Mesendoderm (in vitro differentiated cells): ENCODE results near the gene LRRC27.

Experiments
- DNase-seq: peaks from one replicate; pipeline ENCODE4 v3.0.0; 2013
- H2AK5ac ChIP-seq: 2 replicates; pipeline ENCODE4 v1.6.1; 2013; ENCODE audit warnings: low read length, inconsistent platforms
- H2BK120ac ChIP-seq: 2 replicates; pipeline ENCODE4 v1.6.1; 2013; ENCODE audit warnings: low read depth, mild to moderate bottlenecking, low read length, moderate library complexity, mixed read lengths
- H2BK15ac ChIP-seq: replicated peaks from 2 replicates; pipeline ENCODE4 v1.6.1; 2013; ENCODE audit warnings: low read depth, mild to moderate bottlenecking, moderate library complexity
- H2BK5ac ChIP-seq: 2 replicates; pipeline ENCODE4 v1.6.1; 2013; ENCODE audit warnings: low read length, inconsistent platforms
- H3K18ac ChIP-seq: 2 replicates; pipeline ENCODE4 v1.6.1; 2013; ENCODE audit warnings: mild to moderate bottlenecking, low read length, mixed read lengths
- H3K23ac ChIP-seq: one replicate; pipeline ENCODE4 v1.6.1; 2013; ENCODE audit warnings: low read length
- H3K27ac ChIP-seq: 2 replicates; pipeline ENCODE4 v1.5.1; 2013; ENCODE audit warnings: low read depth, mild to moderate bottlenecking, inconsistent platforms, low read length, moderate library complexity
- H3K27me3 ChIP-seq: 2 replicates; pipeline ENCODE4 v1.6.1; 2013; ENCODE audit warnings: low read length, control low read depth, mild to moderate bottlenecking, inconsistent platforms; ENCODE audit not compliant: insufficient read depth, poor library complexity
- H3K36me3 ChIP-seq: 2 replicates; pipeline ENCODE4 v1.6.1; 2013; ENCODE audit warnings: low read length, inconsistent platforms; ENCODE audit not compliant: control insufficient read depth, insufficient read depth
- H3K4ac ChIP-seq: one replicate; pipeline ENCODE4 v1.6.1; 2013; ENCODE audit warnings: low read depth, mild to moderate bottlenecking, low read length, moderate library complexity
- H3K4me1 ChIP-seq: 2 replicates; pipeline ENCODE4 v1.6.1; 2013; ENCODE audit warnings: low read depth, low read length, inconsistent platforms; ENCODE audit not compliant: control insufficient read depth
- H3K4me2 ChIP-seq: 2 replicates; pipeline ENCODE4 v1.6.1; 2013; ENCODE audit warnings: low read length
- H3K4me3 ChIP-seq: 2 replicates; pipeline ENCODE4 v1.5.1; 2013; ENCODE audit warnings: mild to moderate bottlenecking, low read length
- H3K56ac ChIP-seq: one replicate; pipeline ENCODE4 v1.6.1; 2013; ENCODE audit warnings: low read length
- H3K79me1 ChIP-seq: 2 replicates; pipeline ENCODE4 v1.6.1; 2013; ENCODE audit warnings: low read length, inconsistent platforms
- H3K79me2 ChIP-seq: 2 replicates; pipeline ENCODE4 v1.6.1; 2013; ENCODE audit warnings: mild to moderate bottlenecking, low read length; ENCODE audit not compliant: control insufficient read depth, insufficient read depth
- H3K9ac ChIP-seq: 2 replicates; pipeline ENCODE4 v1.6.1; 2013; ENCODE audit warnings: low read length, inconsistent platforms
- H4K5ac ChIP-seq: one replicate; pipeline ENCODE4 v1.6.1; 2013; ENCODE audit warnings: low read length
- H4K8ac ChIP-seq: one replicate; pipeline ENCODE4 v1.6.1; 2013; ENCODE audit warnings: low read depth, mild to moderate bottlenecking, control low read depth, low read length, moderate library complexity
- WGBS: extraction: QIAGEN DNeasy Blood & Tissue Kit; methylation state at CpG from one replicate; pipeline ENCODE4 v1.1.7; 2013; ENCODE audit warnings: low lambda C conversion rate, missing lambda C conversion rate; ENCODE audit not compliant: insufficient coverage; ENCODE audit errors: extremely low coverage; 5-methylcytosine and 5-hydroxymethylcytosine counted together

The LRRC27 gene

GRCh38 chr10:132397036-132397541, 65.1 kb downstream of the LRRC27 start, which contains the start of gene PWWP2B:
TSS of gene PWWP2B (plus strand) at chr10:132397200. CDS start at chr10:132397227, 27 bp downstream.
- peak within 1 kb of the TSS; percentile 40 for H3K4me3 ChIP-seq
- H3K18ac ChIP-seq: peak within 1 kb of the TSS; percentile 82
- peak within 1 kb of the TSS; percentile 66 for H4K8ac ChIP-seq
- WGBS: no CpG with 5 or more reads among the region's 86 CpGs
- no peak for DNase-seq
- no peak within 1 kb of the TSS for H2AK5ac ChIP-seq
- H3K23ac ChIP-seq: peak within 1 kb of the TSS; percentile 45
- peaks cover 3% of the 10 kb centered on the region for H3K79me1 ChIP-seq
- peak within 1 kb of the TSS; percentile 92 for H3K4ac ChIP-seq
- no peak within 1 kb of the TSS for H4K5ac ChIP-seq
- no peaks in the 10 kb centered on the region for H3K79me2 ChIP-seq
- no peak within 1 kb of the TSS for H3K27ac ChIP-seq
- H3K4me2 ChIP-seq: peak within 1 kb of the TSS; percentile 44
- H2BK120ac ChIP-seq: no peak within 1 kb of the TSS
- no peak within 1 kb of the TSS for H2BK15ac ChIP-seq
- peaks cover 3% of the 10 kb centered on the region for H3K4me1 ChIP-seq
- H3K56ac ChIP-seq: peak within 1 kb of the TSS; percentile 89
- H2BK5ac ChIP-seq: no peak within 1 kb of the TSS
- H3K9ac ChIP-seq: peak within 1 kb of the TSS; percentile 71
- no peaks in the 10 kb centered on the region for H3K27me3 ChIP-seq
- no peaks in the 10 kb centered on the region for H3K36me3 ChIP-seq

GRCh38 chr10:132397671-132398565, 65.9 kb downstream of the LRRC27 start:
- Histone ChIP-seq H2AK5ac (no peak overlapping the region), H3K27ac (no peak overlapping the region), H3K9ac (peak overlapping the region; percentile 64), H3K27me3 (no peaks in the 10 kb centered on the region), H3K79me1 (peaks cover 5% of the 10 kb centered on the region), H4K8ac (no peak overlapping the region), H3K36me3 (no peaks in the 10 kb centered on the region), H3K4me1 (peaks cover 3% of the 10 kb centered on the region), H3K4me3 (peak overlapping the region; percentile 19), H4K5ac (no peak overlapping the region), H2BK5ac (no peak overlapping the region), H3K18ac (peak overlapping the region; percentile 82), H3K79me2 (no peaks in the 10 kb centered on the region), H3K4ac (peak overlapping the region; percentile 11), H2BK120ac (no peak overlapping the region), H3K23ac (no peak overlapping the region), H3K56ac (peak overlapping the region; percentile 89), H2BK15ac (no peak overlapping the region), H3K4me2 (peak overlapping the region; percentile 35)
- DNase-seq: no peak
- no CpG with 5 or more reads among the region's 40 CpGs for WGBS

GRCh38 chr10:132398566-132398991, 66.6 kb downstream of the LRRC27 start:
- H2BK120ac ChIP-seq: no peak overlapping the region
- no peak overlapping the region for H4K8ac ChIP-seq
- peaks cover 3% of the 10 kb centered on the region for H3K4me1 ChIP-seq
- no peak overlapping the region for H3K4me2 ChIP-seq
- no peak overlapping the region for H3K4ac ChIP-seq
- no peaks in the 10 kb centered on the region for H3K27me3 ChIP-seq
- peak overlapping the region; percentile 89 for H3K56ac ChIP-seq
- no peak overlapping the region for H2BK5ac ChIP-seq
- H2AK5ac ChIP-seq: no peak overlapping the region
- no peak overlapping the region for H3K27ac ChIP-seq
- H3K23ac ChIP-seq: no peak overlapping the region
- H3K36me3 ChIP-seq: no peaks in the 10 kb centered on the region
- peaks cover 5% of the 10 kb centered on the region for H3K79me1 ChIP-seq
- no peak overlapping the region for H2BK15ac ChIP-seq
- H4K5ac ChIP-seq: no peak overlapping the region
- H3K18ac ChIP-seq: no peak overlapping the region
- DNase-seq: no peak
- no peaks in the 10 kb centered on the region for H3K79me2 ChIP-seq
- no CpG with 5 or more reads among the region's 13 CpGs for WGBS
- no peak overlapping the region for H3K9ac ChIP-seq
- H3K4me3 ChIP-seq: no peak overlapping the region

GRCh38 chr10:132399117-132400035, 67.4 kb downstream of the LRRC27 start:
- Histone ChIP-seq H3K79me2 (no peaks in the 10 kb centered on the region), H3K23ac (no peak overlapping the region), H3K9ac (no peak overlapping the region), H4K8ac (no peak overlapping the region), H3K56ac (no peak overlapping the region), H2BK120ac (no peak overlapping the region), H3K4ac (no peak overlapping the region), H3K18ac (no peak overlapping the region), H3K4me3 (no peak overlapping the region), H4K5ac (no peak overlapping the region), H3K36me3 (no peaks in the 10 kb centered on the region), H3K79me1 (peaks cover 5% of the 10 kb centered on the region), H2AK5ac (no peak overlapping the region), H3K27me3 (no peaks in the 10 kb centered on the region), H2BK15ac (no peak overlapping the region), H3K4me1 (peaks cover 3% of the 10 kb centered on the region), H3K4me2 (no peak overlapping the region), H2BK5ac (no peak overlapping the region), H3K27ac (no peak overlapping the region)
- WGBS: no CpG with 5 or more reads among the region's 27 CpGs
- no peak for DNase-seq

- Histone ChIP-seq H3K36me3 (no peaks in the 10 kb centered on the region), H3K9ac (no peak overlapping the region), H4K8ac (no peak overlapping the region), H3K18ac (no peak overlapping the region), H3K27ac (no peak overlapping the region), H3K27me3 (no peaks in the 10 kb centered on the region), H3K56ac (no peak overlapping the region), H3K79me2 (no peaks in the 10 kb centered on the region), H2BK5ac (no peak overlapping the region), H3K4me1 (peaks cover 3% of the 10 kb centered on the region), H2BK120ac (no peak overlapping the region), H4K5ac (no peak overlapping the region), H3K4ac (no peak overlapping the region), H3K23ac (no peak overlapping the region), H2AK5ac (no peak overlapping the region), H3K4me3 (no peak overlapping the region), H2BK15ac (no peak overlapping the region), H3K79me1 (peaks cover 5% of the 10 kb centered on the region), H3K4me2 (no peak overlapping the region)
- no peak for DNase-seq
- WGBS: no CpG with 5 or more reads among the region's 9 CpGs
These were observed 68.1 kb downstream of the LRRC27 start for GRCh38 chr10:132400041-132400546.
